ENCODE results near the gene MYLK4. TPM values are rescaled to one million over a fixed set of nuclear protein-coding genes. Genes with fewer than 3 reads are reported as not detected.
A peak's percentile ranks its signal among the peaks of the same experiment; 100 is the strongest.

MYLK4 gene
- total RNA-seq, 1 experiment from 2014 or later, result 0.73 TPM

DNA sequence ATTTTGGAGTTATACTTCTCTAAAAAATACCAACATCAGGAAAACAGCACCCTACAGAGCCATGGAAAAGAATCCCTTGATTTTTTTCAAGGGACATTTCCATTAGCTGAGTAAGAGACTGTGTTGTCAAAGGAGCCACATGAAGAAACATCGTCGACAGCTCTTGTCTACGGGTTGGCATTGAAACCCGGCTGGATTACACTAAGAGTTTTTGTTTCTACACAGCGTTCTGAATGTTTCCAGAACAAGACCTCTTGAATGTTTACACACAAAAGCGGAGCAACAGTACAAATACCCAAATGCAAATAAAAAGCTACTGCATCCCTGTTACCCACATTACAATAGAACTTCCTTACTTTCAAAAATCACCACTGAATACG is 2.4 kb upstream of the MYLK4 start:
- Mint-ChIP-seq H3K9me3 (ENCODE audit: low read depth, unreplicated experiment) (no peaks in the 10 kb centered on the region), H3K27me3 (ENCODE audit: unreplicated experiment) (no peaks in the 10 kb centered on the region), H3K27ac (ENCODE audit: unreplicated experiment) (no peak overlapping the region), H3K4me1 (ENCODE audit: low read depth, unreplicated experiment) (peaks cover 9% of the 10 kb centered on the region), H3K36me3 (ENCODE audit: insufficient read depth, unreplicated experiment) (no peaks in the 10 kb centered on the region), H3K4me3 (ENCODE audit: low read depth, unreplicated experiment) (no peak overlapping the region)
- CTCF ChIA-PET, result interaction anchor here (0.7 to 1.3 kb wide), 2 partner anchors 10 to 19 kb away, joined by 4 to 6 read pairs; no protein-coding TSS in a partner anchor
- TF ChIP-seq, protein P1, sequence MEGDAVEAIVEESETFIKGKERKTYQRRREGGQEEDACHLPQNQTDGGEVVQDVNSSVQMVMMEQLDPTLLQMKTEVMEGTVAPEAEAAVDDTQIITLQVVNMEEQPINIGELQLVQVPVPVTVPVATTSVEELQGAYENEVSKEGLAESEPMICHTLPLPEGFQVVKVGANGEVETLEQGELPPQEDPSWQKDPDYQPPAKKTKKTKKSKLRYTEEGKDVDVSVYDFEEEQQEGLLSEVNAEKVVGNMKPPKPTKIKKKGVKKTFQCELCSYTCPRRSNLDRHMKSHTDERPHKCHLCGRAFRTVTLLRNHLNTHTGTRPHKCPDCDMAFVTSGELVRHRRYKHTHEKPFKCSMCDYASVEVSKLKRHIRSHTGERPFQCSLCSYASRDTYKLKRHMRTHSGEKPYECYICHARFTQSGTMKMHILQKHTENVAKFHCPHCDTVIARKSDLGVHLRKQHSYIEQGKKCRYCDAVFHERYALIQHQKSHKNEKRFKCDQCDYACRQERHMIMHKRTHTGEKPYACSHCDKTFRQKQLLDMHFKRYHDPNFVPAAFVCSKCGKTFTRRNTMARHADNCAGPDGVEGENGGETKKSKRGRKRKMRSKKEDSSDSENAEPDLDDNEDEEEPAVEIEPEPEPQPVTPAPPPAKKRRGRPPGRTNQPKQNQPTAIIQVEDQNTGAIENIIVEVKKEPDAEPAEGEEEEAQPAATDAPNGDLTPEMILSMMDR (IDR thresholded peaks at IDR 0.05; ENCODE audit: unreplicated experiment), result no peak
- BruUV-seq (replicated peaks), result no TSS peak
- intact Hi-C loops (cut with micrococcal nuclease; ENCODE audit: unreplicated experiment), result no loop called here
- no peak for DNase-seq

DNA sequence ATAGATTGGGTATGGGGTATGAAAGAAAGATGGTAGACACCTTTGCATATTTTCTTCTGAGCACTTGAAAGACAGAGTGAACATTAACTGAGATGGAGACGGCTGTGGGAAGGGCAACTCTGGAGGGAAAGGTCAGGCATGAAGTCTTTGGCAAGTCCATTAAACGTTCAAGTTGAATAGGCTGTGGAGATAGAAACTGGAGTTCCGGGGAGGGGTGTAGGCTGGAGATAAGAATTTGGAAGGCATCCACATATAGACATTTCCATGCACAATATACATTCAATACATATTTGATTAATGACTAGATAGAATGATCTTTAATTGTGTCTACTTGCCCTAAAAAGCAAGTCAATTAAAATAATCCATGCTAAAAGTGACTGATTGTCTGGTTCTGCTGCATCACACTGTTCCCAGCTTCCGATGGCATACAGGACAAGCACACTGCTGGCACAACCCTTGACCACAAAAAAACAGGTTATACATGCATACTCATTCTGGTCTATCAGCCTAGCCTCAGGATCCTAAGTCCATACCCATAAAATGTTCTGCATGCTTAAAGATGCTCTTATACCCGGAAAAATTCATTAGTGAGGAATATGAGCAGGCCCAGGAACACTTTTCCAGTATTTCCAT is 1.9 kb upstream of the MYLK4 start:
- Mint-ChIP-seq H3K27me3 (ENCODE audit: unreplicated experiment) (no peaks in the 10 kb centered on the region), H3K9me3 (ENCODE audit: low read depth, unreplicated experiment) (no peaks in the 10 kb centered on the region), H3K36me3 (ENCODE audit: insufficient read depth, unreplicated experiment) (no peaks in the 10 kb centered on the region), H3K4me1 (ENCODE audit: low read depth, unreplicated experiment) (peaks cover 9% of the 10 kb centered on the region), H3K27ac (ENCODE audit: unreplicated experiment) (no peak overlapping the region), H3K4me3 (ENCODE audit: low read depth, unreplicated experiment) (no peak overlapping the region)
- TF ChIP-seq, protein P1 (IDR thresholded peaks at IDR 0.05; ENCODE audit: unreplicated experiment), result no peak
- intact Hi-C loops (cut with micrococcal nuclease; ENCODE audit: unreplicated experiment), result no loop called here
- CTCF ChIA-PET, result interaction anchor here (1.3 kb wide), 1 partner anchor 11 kb away, joined by 6 read pairs; no protein-coding TSS in a partner anchor
- BruUV-seq (replicated peaks), result no TSS peak
- no peak for DNase-seq

DNA sequence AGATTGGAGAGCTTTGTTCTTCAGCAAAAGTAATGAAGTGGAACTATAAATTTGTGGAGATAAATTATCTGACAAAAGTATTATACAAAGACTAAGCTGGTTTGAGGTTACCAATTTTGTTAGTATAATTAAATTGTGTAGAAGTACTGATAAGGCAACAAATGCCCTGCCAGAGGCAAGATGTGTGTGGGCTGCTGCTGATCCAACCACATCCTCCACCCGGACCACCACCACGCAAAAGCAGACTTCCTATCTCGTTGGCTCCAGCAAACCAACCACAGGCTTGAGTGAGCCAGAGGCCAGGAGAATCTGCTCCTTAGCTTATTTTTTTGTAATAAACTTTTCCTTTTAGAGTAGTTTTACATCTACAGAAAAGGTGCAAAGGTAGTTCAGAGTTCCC is 1.1 kb upstream of the MYLK4 start:
- Mint-ChIP-seq H3K4me1 (ENCODE audit: low read depth, unreplicated experiment) (peaks cover 9% of the 10 kb centered on the region), H3K27ac (ENCODE audit: unreplicated experiment) (no peak overlapping the region), H3K36me3 (ENCODE audit: insufficient read depth, unreplicated experiment) (no peaks in the 10 kb centered on the region), H3K4me3 (ENCODE audit: low read depth, unreplicated experiment) (no peak overlapping the region), H3K9me3 (ENCODE audit: low read depth, unreplicated experiment) (no peaks in the 10 kb centered on the region), H3K27me3 (ENCODE audit: unreplicated experiment) (no peaks in the 10 kb centered on the region)
- BruUV-seq (replicated peaks), result no TSS peak
- TF ChIP-seq, protein P1 (IDR thresholded peaks at IDR 0.05; ENCODE audit: unreplicated experiment), result no peak
- DNase-seq, result no peak
- intact Hi-C loops (cut with micrococcal nuclease; ENCODE audit: unreplicated experiment), result no loop called here
- CTCF ChIA-PET, result interaction anchor here (0.7 kb wide), 1 partner anchor 12 kb away, joined by 3 read pairs; no protein-coding TSS in a partner anchor

GRCh38 chr6:2749969-2750600 is 637 bp downstream of the MYLK4 start:
- Mint-ChIP-seq H3K27ac (ENCODE audit: unreplicated experiment) (no peak overlapping the region), H3K9me3 (ENCODE audit: low read depth, unreplicated experiment) (no peaks in the 10 kb centered on the region), H3K27me3 (ENCODE audit: unreplicated experiment) (no peaks in the 10 kb centered on the region), H3K4me1 (ENCODE audit: low read depth, unreplicated experiment) (peaks cover 9% of the 10 kb centered on the region), H3K36me3 (ENCODE audit: insufficient read depth, unreplicated experiment) (no peaks in the 10 kb centered on the region), H3K4me3 (ENCODE audit: low read depth, unreplicated experiment) (no peak overlapping the region)
- peak; percentile 63 for DNase-seq
- CTCF ChIA-PET, result interaction anchor here (1.0 to 1.4 kb wide), 2 partner anchors 12 to 13 kb away, joined by 3 to 8 read pairs; no protein-coding TSS in a partner anchor
- no TSS peak for BruUV-seq (replicated peaks)
- intact Hi-C loops (cut with micrococcal nuclease; ENCODE audit: unreplicated experiment), result no loop called here
- TF ChIP-seq, protein P1 (IDR thresholded peaks at IDR 0.05; ENCODE audit: unreplicated experiment), result no peak
